DMS 273 (cell line): ENCODE data around the gene MANSC1.
A peak's percentile ranks its signal among the peaks of the same experiment; 100 is the strongest.

Source experiments
- DNase-seq: peaks from one replicate; lab custom pipeline; 2025; ENCODE audit not compliant: unreplicated experiment; lab: John Stamatoyannopoulos, UW

MANSC1 gene

GRCh38 chr12:12349711-12350665 is at the start of gene MANSC1:
TSS of gene MANSC1 (minus strand) at chr12:12350242. CDS start at chr12:12343314, 6,928 bp downstream.
- DNase-seq = peak; percentile 68

- DNase-seq = no peak
These were observed 49.1 kb upstream of the MANSC1 start for GRCh38 chr12:12399161-12399560.

DNA sequence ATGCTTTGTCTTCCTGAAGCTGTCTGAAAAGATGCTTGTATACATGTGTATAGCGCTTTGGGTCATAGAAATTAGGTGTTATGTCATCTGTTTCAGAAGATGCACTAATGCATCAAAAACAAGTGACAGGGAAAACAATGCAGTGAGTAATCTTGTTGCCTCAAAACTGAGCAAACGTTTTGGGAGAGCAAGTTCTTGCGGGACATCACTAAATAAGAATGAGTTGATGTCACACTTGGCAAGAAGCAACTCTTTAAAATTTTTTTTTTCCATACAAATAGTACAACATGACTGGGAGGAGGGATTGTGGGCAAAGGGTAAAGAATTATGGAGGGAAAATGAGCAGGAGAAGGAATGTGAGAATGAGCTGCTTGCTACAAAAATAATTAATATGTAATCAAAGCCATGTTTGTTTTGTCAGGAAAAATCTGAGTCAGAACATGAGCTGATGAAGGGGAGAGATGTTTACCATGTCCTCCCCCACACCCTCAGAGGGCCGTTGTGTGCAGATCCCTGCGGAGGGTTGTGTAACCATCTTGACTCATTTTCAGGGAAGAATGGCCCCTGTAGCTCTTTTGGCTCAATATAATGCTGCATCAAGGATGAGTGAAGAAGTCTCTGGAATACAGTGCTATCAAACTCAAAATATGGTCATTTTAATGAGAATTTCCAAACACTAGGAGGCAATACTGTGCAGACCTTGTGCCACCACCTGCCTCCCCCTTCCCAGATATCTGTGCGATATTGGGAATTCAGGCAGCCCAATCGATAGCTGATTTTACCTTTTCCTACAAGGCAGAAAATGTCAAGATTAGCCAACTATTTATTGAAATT is 48.2 kb upstream of the MANSC1 start:
- no peak for DNase-seq

- no peak for DNase-seq
These were observed 47.1 kb upstream of the MANSC1 start for GRCh38 chr12:12397184-12397583.

DNA sequence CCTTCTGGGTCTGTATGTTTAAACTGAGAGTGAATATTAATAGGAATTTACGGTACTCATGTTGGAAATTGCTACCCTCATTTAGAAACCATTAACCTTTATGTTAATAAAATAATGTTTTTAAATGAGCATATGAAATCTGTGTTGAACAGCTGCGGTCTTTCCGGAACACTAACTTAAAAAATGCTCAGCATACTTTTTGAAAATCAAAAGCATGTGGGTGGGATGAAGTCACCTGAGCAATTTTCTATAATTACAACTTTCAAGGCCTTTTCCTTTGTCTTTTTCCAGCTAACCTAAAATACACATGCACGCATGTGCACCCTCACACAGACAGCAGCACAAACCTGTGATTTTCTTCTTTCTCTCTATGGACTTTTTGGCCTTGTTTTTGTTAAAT is 46.7 kb upstream of the MANSC1 start:
- no peak for DNase-seq

DNA sequence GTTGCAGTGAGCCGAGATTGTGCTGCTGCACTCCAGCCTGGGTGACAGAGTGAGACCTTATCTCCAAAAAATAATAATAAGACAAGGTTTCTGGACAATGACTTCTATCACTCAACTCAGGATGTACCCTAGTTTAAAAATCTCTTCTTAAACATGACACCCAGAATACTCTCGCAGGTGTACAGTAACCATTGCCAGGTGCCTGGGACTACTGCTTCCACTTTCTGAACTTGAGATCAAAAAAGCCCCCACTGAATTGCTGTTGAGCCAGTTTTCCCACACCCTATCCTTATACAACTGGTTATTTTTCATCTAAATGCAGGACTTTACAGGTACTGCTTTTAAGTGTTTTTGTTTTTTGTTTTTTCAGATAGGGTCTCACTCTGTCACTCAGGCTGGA is 43.1 kb upstream of the MANSC1 start:
- no peak for DNase-seq

DNA sequence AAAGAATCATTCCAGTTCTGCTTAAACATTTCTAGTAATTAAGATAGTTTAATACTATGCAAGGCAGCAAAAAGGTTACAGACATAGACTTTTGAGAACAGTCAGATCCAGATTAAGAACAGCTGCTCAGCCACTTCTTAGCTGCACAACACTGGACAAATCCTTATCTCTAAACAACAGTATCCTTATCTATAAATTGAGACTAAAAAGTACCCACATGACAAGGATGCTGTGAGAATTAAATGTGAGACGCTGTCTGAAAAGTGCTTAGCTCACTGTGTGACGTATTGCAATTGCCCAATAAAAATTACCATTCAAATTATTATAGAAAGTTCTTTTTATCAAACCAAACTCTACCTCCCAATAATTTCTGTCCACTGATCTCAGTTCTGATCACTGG is 42.4 kb upstream of the MANSC1 start:
- no peak for DNase-seq

- peak; percentile 2 for DNase-seq
These were observed 37.5 kb upstream of the MANSC1 start for GRCh38 chr12:12387501-12387900.

- DNase-seq = no peak
These were observed 34.7 kb upstream of the MANSC1 start for GRCh38 chr12:12384571-12385340.

DNA sequence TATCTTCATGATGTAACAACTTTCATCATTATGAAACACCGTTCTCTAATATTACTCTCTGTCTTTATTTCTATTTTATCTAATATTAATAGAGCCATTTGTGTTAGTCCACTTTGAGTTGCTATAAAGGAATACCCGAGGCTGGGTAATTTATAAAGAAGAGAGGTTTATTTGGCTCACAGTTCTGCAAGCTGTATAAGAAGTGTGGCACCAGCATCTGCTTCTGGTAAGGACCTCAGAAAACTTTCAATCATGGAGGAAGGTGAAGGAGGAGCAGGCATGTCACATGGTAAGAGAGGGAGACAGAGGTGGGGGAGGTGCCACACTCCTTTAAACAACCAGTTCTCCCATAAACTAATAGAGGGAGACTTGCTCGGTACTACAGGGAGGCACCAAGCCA is 31.9 kb upstream of the MANSC1 start:
- DNase-seq = no peak

DNA sequence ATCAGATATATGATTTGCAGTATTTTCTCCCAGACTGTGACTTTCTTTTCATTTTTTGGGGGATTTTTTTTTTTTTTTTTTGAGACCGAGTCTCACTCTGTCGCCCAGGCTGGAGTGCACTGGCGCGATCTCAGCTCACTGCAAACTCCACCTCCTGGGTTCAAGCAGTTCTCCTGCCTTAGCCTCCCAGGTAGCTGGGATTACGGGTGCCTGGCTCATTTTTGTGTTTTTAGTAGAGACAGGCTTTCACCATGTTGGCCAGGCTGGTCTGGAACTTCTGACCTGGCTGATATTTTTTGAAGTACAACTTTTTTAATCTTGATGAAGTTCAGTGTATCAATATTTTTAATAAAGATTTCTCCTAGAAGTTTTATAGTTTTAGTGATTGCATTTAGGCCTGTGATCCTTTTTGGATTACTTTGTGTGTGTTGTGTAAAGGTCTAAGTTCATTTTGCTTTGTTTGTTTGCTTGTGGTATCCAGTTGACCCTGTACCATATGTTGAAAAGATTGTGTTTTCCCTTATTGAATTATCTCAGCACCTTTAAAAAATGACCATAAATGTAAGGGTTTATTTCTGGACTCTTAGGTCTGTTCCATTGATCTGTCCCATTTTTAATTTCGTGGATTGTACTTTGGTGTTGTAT is 31.0 kb upstream of the MANSC1 start:
- DNase-seq = no peak

DNA sequence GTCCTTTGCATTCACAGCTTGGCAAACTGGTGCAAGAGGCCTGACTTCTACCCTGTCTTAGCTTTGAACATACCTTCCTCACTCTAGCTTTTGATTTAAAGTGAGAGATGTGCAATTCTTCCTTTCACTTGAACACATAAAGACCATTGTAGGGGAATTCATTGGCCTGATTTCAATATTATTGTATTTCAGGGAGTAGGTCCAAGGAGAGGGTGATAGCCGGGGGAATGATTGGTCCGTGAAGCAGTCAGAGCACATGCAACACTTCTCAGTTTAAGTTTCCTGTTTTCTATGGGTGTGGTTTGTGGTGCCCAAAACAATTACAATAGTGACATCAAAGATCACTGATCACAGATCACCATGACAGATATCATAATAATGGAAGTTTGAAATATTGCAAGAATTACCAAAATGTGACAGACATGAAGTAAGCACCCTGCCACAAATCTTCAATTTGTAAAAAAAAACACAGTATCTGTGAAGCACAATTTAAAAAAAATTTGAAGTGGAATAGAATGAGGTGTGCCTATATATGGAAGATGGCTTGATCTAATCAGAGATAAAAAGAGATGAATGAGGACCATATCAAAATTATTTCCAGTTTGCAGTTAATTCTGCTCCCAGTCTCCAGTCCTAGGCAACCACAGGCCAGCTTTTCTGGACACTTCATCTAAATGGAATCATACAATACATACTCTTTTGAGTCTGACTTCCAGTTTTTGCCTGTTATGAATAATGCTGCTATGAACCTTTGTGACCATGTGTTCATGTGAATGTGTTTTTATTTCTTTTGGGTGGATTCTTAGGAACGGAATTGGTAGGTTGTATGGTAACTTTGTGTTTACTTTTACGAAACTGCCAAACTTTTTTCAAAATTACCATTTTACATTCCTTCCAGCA is 30.0 kb upstream of the MANSC1 start:
- no peak for DNase-seq

DNA sequence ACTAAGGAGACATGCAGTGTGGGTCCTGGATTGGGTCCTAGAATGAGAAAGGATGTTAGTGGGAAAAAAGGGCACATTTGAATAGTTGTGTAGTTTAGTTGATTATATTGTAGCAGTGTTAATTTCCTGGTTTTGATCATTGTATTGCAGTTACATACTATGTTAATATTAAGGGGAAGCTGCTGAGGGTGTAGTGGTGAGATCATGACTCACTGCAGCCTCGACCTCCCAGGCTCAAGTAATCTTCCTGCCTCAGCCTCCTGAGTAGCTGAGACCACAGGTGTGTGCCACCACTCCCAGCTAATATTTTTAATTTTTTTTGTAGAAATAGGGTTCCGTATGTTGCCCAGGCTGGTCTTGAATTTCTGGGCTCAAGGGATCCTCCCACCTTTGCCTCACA is 28.6 kb upstream of the MANSC1 start:
- no peak for DNase-seq

DNA sequence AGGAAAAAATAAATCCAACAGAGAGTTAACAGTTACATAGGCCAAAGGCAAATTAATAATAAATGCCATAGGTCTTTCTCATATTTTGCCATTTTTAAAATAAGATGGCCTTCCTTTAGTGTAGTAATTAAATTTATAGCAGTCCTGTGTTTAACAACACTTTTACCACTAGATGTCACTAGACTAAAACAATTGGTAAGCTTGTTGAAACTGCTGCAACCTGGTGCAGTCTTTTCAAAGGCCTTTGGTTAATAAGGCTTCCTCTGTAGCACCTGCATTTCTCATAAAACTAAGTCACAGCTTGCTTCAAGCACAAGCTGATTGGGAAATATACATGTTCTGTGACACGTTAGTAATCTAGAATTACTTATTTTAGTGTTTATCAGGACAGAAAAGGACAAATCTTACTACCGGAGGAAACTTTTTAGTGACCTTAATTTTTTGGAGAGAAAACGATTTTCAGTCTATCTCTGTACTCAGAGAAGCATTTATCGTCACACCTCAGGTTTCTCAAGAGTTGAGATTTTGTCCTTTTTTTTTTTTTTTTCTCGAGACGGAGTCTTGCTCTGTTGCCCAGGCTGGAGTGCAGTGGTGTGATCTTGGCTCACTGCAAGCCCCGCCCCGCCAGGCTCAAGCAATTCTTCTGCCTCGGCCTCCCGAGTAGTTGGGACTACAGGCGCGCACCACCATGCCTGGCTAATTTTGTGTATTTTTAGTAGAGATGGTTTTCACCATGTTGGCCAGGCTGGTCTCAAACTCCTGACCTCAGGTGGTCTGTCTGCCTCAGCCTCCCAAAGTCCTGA is 26.8 kb upstream of the MANSC1 start:
- DNase-seq = peak; percentile 77

- no peak for DNase-seq
These were observed 23.1 kb upstream of the MANSC1 start for GRCh38 chr12:12372946-12373722.

- no peak for DNase-seq
These were observed 17.5 kb upstream of the MANSC1 start for GRCh38 chr12:12367482-12367998.

DNA sequence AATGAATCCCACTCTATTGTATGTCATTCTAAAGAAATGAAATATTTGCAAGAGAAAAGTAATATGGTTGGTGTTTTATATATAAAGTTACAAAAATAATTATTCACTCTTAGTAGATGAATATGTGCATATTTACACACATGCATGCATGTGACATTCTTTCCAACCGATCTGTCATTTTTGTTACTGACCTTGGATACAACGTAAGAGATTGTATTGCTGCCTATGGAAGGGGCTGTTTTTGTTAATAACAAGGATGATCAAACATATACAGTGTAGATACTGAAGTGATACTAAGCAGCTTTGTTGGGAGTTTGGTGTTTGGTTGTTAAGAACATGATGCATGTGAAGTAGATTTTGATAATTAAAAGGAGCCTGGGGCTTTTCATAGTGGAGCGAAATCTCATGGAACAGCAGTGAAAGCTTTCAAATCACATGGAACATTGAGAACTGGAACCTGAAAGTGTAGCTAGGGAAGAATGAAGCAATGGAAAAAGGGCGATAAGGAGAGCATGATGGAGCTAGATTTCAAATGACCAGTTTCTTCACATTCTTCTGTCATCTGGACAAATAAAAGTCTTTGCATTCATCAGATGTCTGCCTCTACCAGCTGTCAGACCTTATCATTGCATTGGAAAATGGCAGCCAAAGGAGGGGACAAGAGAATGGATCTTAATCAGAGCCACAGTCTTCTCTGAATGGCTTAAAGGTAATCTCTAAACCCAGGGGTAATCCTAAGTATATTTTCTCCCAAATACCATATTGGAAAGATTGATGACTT is 16.8 kb upstream of the MANSC1 start:
- DNase-seq = no peak
